ENCODE measurements around the gene TNIP1.
A peak's percentile ranks its signal among the peaks of the same experiment; 100 is the strongest.

TNIP1 gene

DNA sequence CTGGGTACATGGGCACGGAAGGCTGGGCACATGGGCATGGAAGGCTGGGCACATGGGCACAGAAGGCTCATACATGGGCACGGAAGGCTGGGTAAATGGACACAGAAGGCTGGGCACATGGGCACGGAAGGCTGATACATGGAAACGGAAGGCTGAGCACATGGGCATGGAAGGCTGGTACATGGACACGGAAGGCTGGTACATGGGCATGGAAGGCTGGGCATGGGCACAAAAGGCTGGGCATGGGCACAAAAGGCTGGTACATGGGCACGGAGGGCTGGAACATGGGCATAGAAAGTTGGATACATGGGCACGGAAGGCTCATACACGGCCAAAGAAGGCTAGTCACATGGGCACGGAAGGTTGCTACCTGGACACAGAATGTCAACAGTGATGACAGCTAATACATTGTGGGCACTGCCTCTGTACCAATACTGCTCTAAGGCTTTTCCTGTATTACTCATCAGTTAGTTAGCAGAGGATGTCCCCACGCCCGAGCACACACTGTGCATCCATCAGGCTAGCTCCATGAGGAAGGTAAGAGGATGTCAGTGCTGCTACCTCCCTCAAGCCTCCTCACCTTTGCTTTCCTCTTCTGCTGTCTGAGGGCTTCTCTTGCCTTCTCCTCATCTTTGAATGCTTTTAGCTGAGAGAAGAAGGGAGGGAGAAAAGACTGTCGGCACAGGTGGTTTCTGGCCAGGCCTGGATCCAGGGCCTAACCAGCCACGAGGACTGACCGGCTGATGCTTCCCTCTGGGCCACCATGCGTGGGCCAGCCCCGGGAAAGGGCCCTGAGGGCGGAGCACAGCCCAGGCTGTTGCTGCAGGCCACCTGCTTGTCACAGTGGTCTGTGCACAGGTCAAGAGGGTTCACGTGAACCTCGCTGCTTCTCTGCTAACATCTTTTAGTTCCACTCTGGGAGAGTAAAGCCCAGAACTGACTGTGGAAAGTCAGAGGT is 46.1 kb downstream of the TNIP1 start:
- Histone ChIP-seq H3K4me3 (ENCODE audit: low read depth in 1 of 2, low read length in 2 of 2) (no peak overlapping the region), H3K9ac (ENCODE audit: low read length) (no peak overlapping the region), H3K27ac (ENCODE audit: low read depth, low read length) (no peak overlapping the region), H3K36me3 (ENCODE audit: insufficient read depth, low read length) (peaks cover 72% of the 10 kb centered on the region), H3K27me3 (ENCODE audit: control insufficient read depth in 1 of 2, insufficient read depth in 2 of 2, low read length in 2 of 2) (no peaks in the 10 kb centered on the region), H3K4me1 (ENCODE audit: insufficient read depth, low read length) (peaks cover 26% of the 10 kb centered on the region), H3K9me3 (ENCODE audit: low read length) (no peaks in the 10 kb centered on the region)

DNA sequence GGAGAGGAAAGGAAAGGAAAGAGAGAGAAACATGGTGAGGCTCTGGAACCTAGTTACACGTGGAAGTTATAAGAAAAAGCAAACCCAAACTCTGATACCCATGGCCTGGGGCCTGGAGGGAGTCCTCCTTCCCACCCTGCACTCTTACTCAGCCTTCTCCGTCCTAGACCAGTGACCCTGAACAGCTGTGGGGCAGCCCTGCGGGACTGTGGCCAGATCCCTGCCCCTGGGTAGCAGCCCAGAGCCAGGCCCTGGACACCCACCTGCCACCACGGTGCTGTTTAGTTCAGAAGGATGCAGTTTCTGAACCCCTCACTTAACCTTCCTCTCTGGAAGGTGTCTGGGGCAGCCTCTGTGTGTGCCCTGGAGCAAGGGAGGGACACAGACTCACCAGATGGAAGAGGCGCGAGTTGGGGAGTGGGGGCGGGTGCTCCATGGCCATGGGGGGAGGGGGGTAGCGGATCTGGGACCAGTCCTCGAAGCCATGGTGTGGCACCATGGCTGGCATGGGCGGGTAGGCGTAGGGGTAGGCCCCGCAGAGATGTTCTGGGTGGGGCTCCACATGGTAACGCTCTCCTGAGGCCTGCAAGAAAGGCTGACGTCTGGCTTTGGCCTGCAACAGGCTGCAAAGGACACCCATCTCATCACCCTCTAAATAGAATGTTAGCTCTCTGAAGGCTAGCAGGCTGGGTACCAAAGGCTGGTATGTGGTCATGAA is 47.5 kb downstream of the TNIP1 start:
- Histone ChIP-seq H3K9me3 (ENCODE audit: low read length) (no peaks in the 10 kb centered on the region), H3K4me3 (ENCODE audit: low read depth in 1 of 2, low read length in 2 of 2) (no peak overlapping the region), H3K4me1 (ENCODE audit: insufficient read depth, low read length) (peaks cover 21% of the 10 kb centered on the region), H3K36me3 (ENCODE audit: insufficient read depth, low read length) (peaks cover 72% of the 10 kb centered on the region), H3K27me3 (ENCODE audit: control insufficient read depth in 1 of 2, insufficient read depth in 2 of 2, low read length in 2 of 2) (no peaks in the 10 kb centered on the region), H3K9ac (ENCODE audit: low read length) (no peak overlapping the region), H3K27ac (ENCODE audit: low read depth, low read length) (no peak overlapping the region)

DNA sequence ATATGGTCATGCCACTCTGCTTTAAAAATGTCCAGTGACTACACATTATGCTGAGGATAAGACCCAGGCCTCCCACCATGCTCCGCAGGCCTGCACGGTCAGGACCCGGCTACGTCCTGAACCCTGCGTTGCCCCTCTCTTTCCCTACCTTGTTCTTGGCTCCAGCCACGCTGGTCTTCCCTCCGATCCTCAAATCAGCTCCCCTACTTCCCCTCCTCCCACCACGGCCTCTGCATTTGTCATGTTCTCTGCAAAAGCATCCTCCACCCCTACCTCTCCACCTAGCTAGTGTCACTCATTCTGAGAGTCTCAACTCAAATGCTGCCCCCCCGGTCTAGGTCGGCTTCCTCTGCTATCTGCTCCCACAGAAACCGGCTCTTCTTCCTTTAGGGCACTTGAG is 49.3 kb downstream of the TNIP1 start:
- H3K9me3 ChIP-seq (ENCODE audit: low read length), result no peaks in the 10 kb centered on the region
- no peak overlapping the region for H3K4me3 ChIP-seq (ENCODE audit: low read depth in 1 of 2, low read length in 2 of 2)
- H3K36me3 ChIP-seq (ENCODE audit: insufficient read depth, low read length), result peaks cover 79% of the 10 kb centered on the region
- H3K4me1 ChIP-seq (ENCODE audit: insufficient read depth, low read length), result peaks cover 7% of the 10 kb centered on the region
- no peak overlapping the region for H3K27ac ChIP-seq (ENCODE audit: low read depth, low read length)
- no peaks in the 10 kb centered on the region for H3K27me3 ChIP-seq (ENCODE audit: control insufficient read depth in 1 of 2, insufficient read depth in 2 of 2, low read length in 2 of 2)
- no peak overlapping the region for H3K9ac ChIP-seq (ENCODE audit: low read length)

DNA sequence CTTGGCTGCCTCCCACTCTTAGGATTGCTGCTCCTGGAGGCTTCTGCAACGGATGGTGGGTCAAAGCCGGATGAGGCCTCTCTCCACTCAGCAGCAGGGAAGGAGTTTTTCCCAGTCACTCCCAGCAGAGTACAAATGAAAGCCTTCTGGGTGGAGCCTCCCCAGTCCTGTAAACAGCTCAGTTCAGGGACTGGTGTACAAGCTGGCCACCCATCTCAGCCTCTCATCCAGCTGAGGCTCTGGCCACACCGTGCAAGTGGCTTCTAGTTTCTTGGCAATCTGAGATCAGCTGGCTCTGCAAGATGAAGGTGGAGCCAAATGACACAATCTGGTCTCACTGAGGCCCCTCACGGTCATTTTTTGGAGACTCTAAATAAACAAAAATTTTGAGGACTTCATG is 50.5 kb downstream of the TNIP1 start:
- H3K4me3 ChIP-seq (ENCODE audit: low read depth in 1 of 2, low read length in 2 of 2), result no peak overlapping the region
- no peak overlapping the region for H3K9ac ChIP-seq (ENCODE audit: low read length)
- peaks cover 11% of the 10 kb centered on the region for H3K4me1 ChIP-seq (ENCODE audit: insufficient read depth, low read length)
- H3K9me3 ChIP-seq (ENCODE audit: low read length), result no peaks in the 10 kb centered on the region
- no peak overlapping the region for H3K27ac ChIP-seq (ENCODE audit: low read depth, low read length)
- no peaks in the 10 kb centered on the region for H3K27me3 ChIP-seq (ENCODE audit: control insufficient read depth in 1 of 2, insufficient read depth in 2 of 2, low read length in 2 of 2)
- H3K36me3 ChIP-seq (ENCODE audit: insufficient read depth, low read length), result peaks cover 75% of the 10 kb centered on the region

DNA sequence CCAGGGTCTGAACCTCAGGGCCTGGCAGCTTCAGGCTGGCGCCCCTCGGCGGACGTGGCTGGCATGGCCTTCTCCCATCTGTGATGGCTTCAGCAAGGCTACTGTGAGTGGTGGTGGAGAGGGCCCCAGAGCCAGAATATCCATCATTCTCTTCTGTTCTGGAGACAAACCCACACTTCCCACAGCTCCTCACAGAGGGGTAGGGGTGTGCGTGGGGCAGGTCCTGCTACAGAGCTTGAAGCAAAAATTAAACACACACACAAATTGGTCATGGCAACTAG is 50.8 kb downstream of the TNIP1 start:
- H3K36me3 ChIP-seq (ENCODE audit: insufficient read depth, low read length), result peaks cover 75% of the 10 kb centered on the region
- H3K27ac ChIP-seq (ENCODE audit: low read depth, low read length), result peak overlapping the region; percentile 7
- no peak overlapping the region for H3K4me3 ChIP-seq (ENCODE audit: low read depth in 1 of 2, low read length in 2 of 2)
- peaks cover 15% of the 10 kb centered on the region for H3K4me1 ChIP-seq (ENCODE audit: insufficient read depth, low read length)
- no peaks in the 10 kb centered on the region for H3K9me3 ChIP-seq (ENCODE audit: low read length)
- H3K27me3 ChIP-seq (ENCODE audit: control insufficient read depth in 1 of 2, insufficient read depth in 2 of 2, low read length in 2 of 2), result no peaks in the 10 kb centered on the region
- no peak overlapping the region for H3K9ac ChIP-seq (ENCODE audit: low read length)

DNA sequence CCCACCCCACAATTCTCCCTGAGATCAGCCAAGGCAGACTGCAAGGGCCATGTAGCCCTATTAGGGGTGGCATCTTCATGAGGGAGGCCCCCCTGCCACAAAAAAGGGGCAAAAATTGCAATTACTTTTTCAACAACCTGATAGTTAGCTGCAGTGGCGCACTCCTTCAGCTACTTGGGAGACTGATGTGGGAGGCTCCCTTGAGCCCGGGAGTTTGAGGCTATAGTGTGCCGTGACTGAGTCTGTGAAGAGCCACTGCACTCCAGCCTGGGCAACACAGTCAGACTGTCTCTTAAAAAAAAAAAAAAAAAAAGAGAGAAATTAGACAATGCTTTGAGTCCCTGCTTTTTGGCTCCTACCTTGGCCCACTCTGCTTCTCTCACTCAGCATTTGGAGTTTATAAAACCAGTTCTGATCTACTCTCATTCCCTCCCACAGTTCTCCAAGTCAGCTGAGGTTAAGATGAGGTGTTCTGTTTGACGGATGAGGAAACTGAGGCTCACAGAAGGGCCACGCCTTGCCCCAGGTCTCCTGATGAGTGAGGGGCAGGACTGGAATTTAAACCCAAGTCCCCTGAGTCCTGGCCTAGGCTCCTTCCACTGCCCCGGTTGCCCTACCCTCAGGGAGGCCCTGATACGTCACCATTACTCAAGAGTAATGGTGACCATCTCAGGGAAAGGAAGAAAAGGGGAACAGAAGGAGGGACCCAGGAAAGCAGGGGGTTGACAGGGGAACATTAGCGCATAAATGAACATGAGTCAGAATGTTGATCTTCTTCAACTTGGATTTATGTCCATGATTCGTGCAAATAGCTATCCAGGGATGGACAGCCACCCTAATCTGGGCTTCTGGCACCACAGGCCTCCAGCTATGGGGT is 51.4 kb downstream of the TNIP1 start:
- no peaks in the 10 kb centered on the region for H3K9me3 ChIP-seq (ENCODE audit: low read length)
- H3K36me3 ChIP-seq (ENCODE audit: insufficient read depth, low read length), result peaks cover 69% of the 10 kb centered on the region
- H3K4me1 ChIP-seq (ENCODE audit: insufficient read depth, low read length), result peaks cover 18% of the 10 kb centered on the region
- H3K9ac ChIP-seq (ENCODE audit: low read length), result no peak overlapping the region
- no peak overlapping the region for H3K4me3 ChIP-seq (ENCODE audit: low read depth in 1 of 2, low read length in 2 of 2)
- peak overlapping the region; percentile 7 for H3K27ac ChIP-seq (ENCODE audit: low read depth, low read length)
- H3K27me3 ChIP-seq (ENCODE audit: control insufficient read depth in 1 of 2, insufficient read depth in 2 of 2, low read length in 2 of 2), result no peaks in the 10 kb centered on the region

DNA sequence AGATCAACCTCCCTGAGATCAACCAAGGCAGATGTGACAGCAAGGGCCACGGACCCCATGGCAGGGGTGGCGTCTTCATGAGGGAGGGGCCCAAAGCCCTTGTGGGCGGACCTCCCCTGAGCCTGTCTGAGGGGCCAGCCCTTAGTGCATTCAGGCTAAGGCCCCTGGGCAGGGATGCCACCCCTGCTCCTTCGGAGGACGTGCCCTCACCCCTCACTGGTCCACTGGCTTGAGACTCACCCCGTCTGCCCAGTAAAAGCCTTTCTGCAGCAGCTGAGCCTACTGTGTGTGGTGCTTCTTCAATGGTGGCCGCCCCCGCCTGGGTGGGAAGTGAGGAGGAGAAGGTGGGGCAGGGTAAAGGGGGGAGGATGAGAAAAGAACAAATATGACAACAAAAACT is 52.1 kb downstream of the TNIP1 start:
- Histone ChIP-seq H3K27me3 (ENCODE audit: control insufficient read depth in 1 of 2, insufficient read depth in 2 of 2, low read length in 2 of 2) (no peaks in the 10 kb centered on the region), H3K4me3 (ENCODE audit: low read depth in 1 of 2, low read length in 2 of 2) (no peak overlapping the region), H3K36me3 (ENCODE audit: insufficient read depth, low read length) (peaks cover 63% of the 10 kb centered on the region), H3K4me1 (ENCODE audit: insufficient read depth, low read length) (peaks cover 25% of the 10 kb centered on the region), H3K27ac (ENCODE audit: low read depth, low read length) (no peak overlapping the region), H3K9ac (ENCODE audit: low read length) (no peak overlapping the region), H3K9me3 (ENCODE audit: low read length) (no peaks in the 10 kb centered on the region)

DNA sequence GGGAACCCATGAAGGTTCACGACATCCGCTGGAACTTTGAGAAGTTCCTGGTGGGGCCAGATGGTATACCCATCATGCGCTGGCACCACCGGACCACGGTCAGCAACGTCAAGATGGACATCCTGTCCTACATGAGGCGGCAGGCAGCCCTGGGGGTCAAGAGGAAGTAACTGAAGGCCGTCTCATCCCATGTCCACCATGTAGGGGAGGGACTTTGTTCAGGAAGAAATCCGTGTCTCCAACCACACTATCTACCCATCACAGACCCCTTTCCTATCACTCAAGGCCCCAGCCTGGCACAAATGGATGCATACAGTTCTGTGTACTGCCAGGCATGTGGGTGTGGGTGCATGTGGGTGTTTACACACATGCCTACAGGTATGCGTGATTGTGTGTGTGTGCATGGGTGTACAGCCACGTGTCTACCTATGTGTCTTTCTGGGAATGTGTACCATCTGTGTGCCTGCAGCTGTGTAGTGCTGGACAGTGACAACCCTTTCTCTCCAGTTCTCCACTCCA is 52.8 kb downstream of the TNIP1 start:
- H3K36me3 ChIP-seq (ENCODE audit: insufficient read depth, low read length), result peaks cover 63% of the 10 kb centered on the region
- H3K9me3 ChIP-seq (ENCODE audit: low read length), result no peaks in the 10 kb centered on the region
- H3K4me3 ChIP-seq (ENCODE audit: low read depth in 1 of 2, low read length in 2 of 2), result no peak overlapping the region
- H3K9ac ChIP-seq (ENCODE audit: low read length), result no peak overlapping the region
- H3K27ac ChIP-seq (ENCODE audit: low read depth, low read length), result no peak overlapping the region
- H3K4me1 ChIP-seq (ENCODE audit: insufficient read depth, low read length), result peaks cover 32% of the 10 kb centered on the region
- no peaks in the 10 kb centered on the region for H3K27me3 ChIP-seq (ENCODE audit: control insufficient read depth in 1 of 2, insufficient read depth in 2 of 2, low read length in 2 of 2)

DNA sequence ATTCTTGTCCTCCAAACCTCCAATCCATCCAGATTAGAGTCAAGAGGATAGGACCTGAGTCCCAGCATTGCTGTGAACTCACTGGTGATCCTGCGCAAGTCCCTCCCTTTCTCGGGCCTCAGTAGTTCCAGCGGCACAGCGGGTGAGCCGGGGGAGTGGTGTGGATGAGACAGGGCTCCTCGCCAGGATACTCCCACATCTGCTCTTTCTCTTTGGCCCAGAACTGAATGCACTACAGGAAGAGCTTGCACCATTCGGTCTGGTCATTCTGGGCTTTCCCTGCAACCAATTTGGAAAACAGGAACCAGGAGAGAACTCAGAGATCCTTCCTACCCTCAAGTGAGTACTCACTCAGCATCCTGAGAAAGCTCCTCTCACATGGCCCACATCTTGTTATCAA is 54.2 kb downstream of the TNIP1 start:
- no peak overlapping the region for H3K4me3 ChIP-seq (ENCODE audit: low read depth in 1 of 2, low read length in 2 of 2)
- peaks cover 34% of the 10 kb centered on the region for H3K4me1 ChIP-seq (ENCODE audit: insufficient read depth, low read length)
- H3K27me3 ChIP-seq (ENCODE audit: control insufficient read depth in 1 of 2, insufficient read depth in 2 of 2, low read length in 2 of 2), result no peaks in the 10 kb centered on the region
- peaks cover 50% of the 10 kb centered on the region for H3K36me3 ChIP-seq (ENCODE audit: insufficient read depth, low read length)
- no peaks in the 10 kb centered on the region for H3K9me3 ChIP-seq (ENCODE audit: low read length)
- H3K27ac ChIP-seq (ENCODE audit: low read depth, low read length), result no peak overlapping the region
- no peak overlapping the region for H3K9ac ChIP-seq (ENCODE audit: low read length)

DNA sequence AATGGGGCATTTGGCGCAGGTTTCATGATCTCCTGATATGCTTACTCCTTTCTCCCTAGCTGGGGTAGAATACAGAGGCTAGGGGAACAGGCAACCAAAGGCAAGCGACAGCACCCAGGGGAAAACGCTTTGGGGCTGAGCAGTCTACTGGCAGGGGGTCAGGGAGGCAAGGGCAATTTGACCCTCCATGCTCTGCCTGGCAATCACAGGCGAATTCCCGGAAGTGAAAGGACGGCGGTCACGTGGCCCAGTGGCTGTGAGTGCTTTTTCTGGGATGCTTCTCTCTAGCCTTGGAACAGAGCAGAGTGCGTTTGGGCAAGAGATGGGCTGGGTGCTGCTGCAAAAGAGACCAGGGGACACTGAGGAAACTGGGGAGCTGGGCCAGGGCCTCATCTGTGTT is 54.7 kb downstream of the TNIP1 start:
- Histone ChIP-seq H3K9me3 (ENCODE audit: low read length) (no peaks in the 10 kb centered on the region), H3K36me3 (ENCODE audit: insufficient read depth, low read length) (peaks cover 47% of the 10 kb centered on the region), H3K27ac (ENCODE audit: low read depth, low read length) (no peak overlapping the region), H3K4me3 (ENCODE audit: low read depth in 1 of 2, low read length in 2 of 2) (no peak overlapping the region), H3K9ac (ENCODE audit: low read length) (no peak overlapping the region), H3K27me3 (ENCODE audit: control insufficient read depth in 1 of 2, insufficient read depth in 2 of 2, low read length in 2 of 2) (no peaks in the 10 kb centered on the region), H3K4me1 (ENCODE audit: insufficient read depth, low read length) (peaks cover 34% of the 10 kb centered on the region)

DNA sequence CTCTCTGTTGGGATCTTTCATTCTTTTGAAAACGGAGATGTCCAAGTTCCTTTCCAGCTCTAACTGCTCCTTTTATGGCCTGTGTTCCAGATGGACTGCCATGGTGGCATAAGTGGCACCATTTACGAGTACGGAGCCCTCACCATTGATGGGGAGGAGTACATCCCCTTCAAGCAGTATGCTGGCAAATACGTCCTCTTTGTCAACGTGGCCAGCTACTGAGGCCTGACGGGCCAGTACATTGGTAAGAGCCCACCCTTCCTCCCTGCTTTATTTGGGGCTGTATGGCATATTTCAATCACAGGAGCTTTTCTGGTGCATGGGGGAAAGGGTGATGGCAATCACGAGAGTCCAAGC is 55.6 kb downstream of the TNIP1 start:
- H3K36me3 ChIP-seq (ENCODE audit: insufficient read depth, low read length), result peaks cover 47% of the 10 kb centered on the region
- H3K27me3 ChIP-seq (ENCODE audit: control insufficient read depth in 1 of 2, insufficient read depth in 2 of 2, low read length in 2 of 2), result no peaks in the 10 kb centered on the region
- no peak overlapping the region for H3K9ac ChIP-seq (ENCODE audit: low read length)
- peaks cover 34% of the 10 kb centered on the region for H3K4me1 ChIP-seq (ENCODE audit: insufficient read depth, low read length)
- H3K27ac ChIP-seq (ENCODE audit: low read depth, low read length), result no peak overlapping the region
- no peaks in the 10 kb centered on the region for H3K9me3 ChIP-seq (ENCODE audit: low read length)
- no peak overlapping the region for H3K4me3 ChIP-seq (ENCODE audit: low read depth in 1 of 2, low read length in 2 of 2)
